GM12878 (cell line): Measurements from ENCODE around the gene ZNF462. TPM values are rescaled to one million over a fixed set of nuclear protein-coding genes. Genes with fewer than 3 reads are reported as not detected.

ENCODE experiments used
- ATAC-seq: fragments of 200-7000 bp; cut with Tn5 transposase; 3 replicates; pipeline ENCODE4 v1.9.1; 2020; ENCODE audit warnings: mild to moderate bottlenecking, moderate library complexity
- BruUV-seq: library from RNA; stranded (reverse); fragments of 400-500 nt; replicated peaks from 2 replicates; lab custom pipeline; 2021; lab: Mats Ljungman, UMichigan
- CTCF ChIA-PET: fragments of 300-600 bp; sonication (Branson Sonifier 250); formaldehyde crosslinking; extraction: SDS; loops from one replicate; lab custom pipeline; 2021; ENCODE audit warnings: inconsistent platforms; lab: Yijun Ruan, JAX
- POLR2A ChIA-PET: fragments of 350-600 bp; formaldehyde crosslinking; extraction: SDS; loops from one replicate; lab custom pipeline; 2021; ENCODE audit warnings: inconsistent platforms; lab: Charles Lee
- RAD21 ChIA-PET: fragments of 300-600 bp; sonication (Branson Sonifier 250); formaldehyde crosslinking; loops from one replicate; lab custom pipeline; 2023; ENCODE audit warnings: antibody characterized with exemption; ENCODE audit not compliant: unreplicated experiment; lab: Charles Lee
- SMC1A ChIA-PET: fragments of 300-600 bp; sonication (Branson Sonifier 250); formaldehyde crosslinking; loops from one replicate; lab custom pipeline; 2023; ENCODE audit not compliant: unreplicated experiment, uncharacterized antibody; lab: Charles Lee
- DNase-seq: peaks from one replicate; pipeline ENCODE4 v3.0.0-alpha.2; 2011; ENCODE audit warnings: low read depth, low spot score
- FAIRE-seq: peaks from 3 replicates; lab custom pipeline; 2011; peaks lifted over from hg19 to GRCh38; lab: Jason Lieb, UNC
- H2AFZ ChIP-seq: 2 replicates; pipeline ENCODE4 v1.6.0; 2011; ENCODE audit warnings: low read depth, low read length, control low read depth; ENCODE audit not compliant: control insufficient read depth
- H3K27ac ChIP-seq: 2 replicates; pipeline ENCODE4 v1.5.1; 2011; ENCODE audit warnings: control low read depth; ENCODE audit not compliant: control insufficient read depth, insufficient read depth
- H3K27me3 ChIP-seq, 2 experiments: replicated peaks in 1 of 2; 2 replicates each; pipeline versions ENCODE4 v1.6.0 to v1.6.1; 2011; ENCODE audit warnings: low read length in 1 of 2; ENCODE audit not compliant: control insufficient read depth in 2 of 2, insufficient read depth in 2 of 2
- H3K36me3 ChIP-seq, 2 experiments: 2 replicates each; pipeline ENCODE4 v1.5.1; 2011; ENCODE audit warnings: low read length in 1 of 2; ENCODE audit not compliant: control insufficient read depth in 2 of 2, insufficient read depth in 2 of 2
- H3K4me1 ChIP-seq: 2 replicates; pipeline ENCODE4 v1.6.1; 2011; ENCODE audit warnings: mild to moderate bottlenecking, low read length, moderate library complexity, mixed read lengths; ENCODE audit not compliant: control insufficient read depth, insufficient read depth
- H3K4me2 ChIP-seq: 2 replicates; pipeline ENCODE4 v1.6.0; 2011; ENCODE audit warnings: control low read depth; ENCODE audit not compliant: control insufficient read depth, insufficient read depth
- H3K4me3 ChIP-seq: fragments of 200-600 bp; sonication (generic); 2 replicates; pipeline ENCODE4 v1.5.1; 2016
- H3K79me2 ChIP-seq: 2 replicates; pipeline ENCODE4 v1.6.0; 2011; ENCODE audit warnings: low read length; ENCODE audit not compliant: control insufficient read depth, insufficient read depth
- H3K9ac ChIP-seq: 2 replicates; pipeline ENCODE4 v1.8.0; 2011; ENCODE audit warnings: low read length, control low read depth, mixed read lengths; ENCODE audit not compliant: control insufficient read depth, insufficient read depth
- H3K9me3 ChIP-seq: replicated peaks from 3 replicates; pipeline ENCODE4 v1.5.1; 2011; ENCODE audit warnings: mild to moderate bottlenecking, low read length; ENCODE audit not compliant: control insufficient read depth, insufficient read depth
- H4K20me1 ChIP-seq: 2 replicates; pipeline ENCODE4 v1.6.0; 2011; ENCODE audit not compliant: control insufficient read depth, insufficient read depth
- PBX3 ChIP-seq: IDR thresholded peaks from 2 replicates; pipeline ENCODE4 v1.6.1; 2011; ENCODE audit warnings: mild to moderate bottlenecking, low read depth, low read length, moderate library complexity; ENCODE audit not compliant: insufficient replicate concordance
- SIN3A ChIP-seq: IDR thresholded peaks from 2 replicates; pipeline ENCODE4 v1.6.1; 2012; ENCODE audit warnings: low read depth, low read length, improper control_type of control experiment
- ZNF592 ChIP-seq: fragments of 450-650 bp; IDR thresholded peaks from 2 replicates; pipeline ENCODE4 v1.6.1; 2017; ENCODE audit warnings: mild to moderate bottlenecking, moderate library complexity
- WGBS: methylation state at CpG from one replicate; pipeline ENCODE4 v1.1.6; 2016; ENCODE audit warnings: low lambda C conversion rate; ENCODE audit not compliant: insufficient replicate concordance, insufficient coverage; ENCODE audit errors: missing lambda C conversion rate; 5-methylcytosine and 5-hydroxymethylcytosine counted together
- in situ Hi-C: fragments of 300-500 bp; cut with MboI; formaldehyde crosslinking; loops from 9 replicates; pipeline ENCODE4 v1.14.3; 2018; ENCODE audit warnings: mixed read lengths
- intact Hi-C: fragments of 100-400 bp; cut with micrococcal nuclease; formaldehyde crosslinking; loops from one replicate; pipeline ENCODE4 v1.14.2; 2022; ENCODE audit not compliant: unreplicated experiment
- polyA plus RNA-seq, 11 experiments: library from polyadenylated mRNA; depleted of rRNA in 4 of 11; unstranded in 6 of 11; stranded (reverse) in 5 of 11; fragments of >200 nt; fragmentation: Nextera tagmentation in 4 of 11; fragmentation: Illumina TruSeq in 1 of 11; extraction: Ambion mirVana in 4 of 11; extraction: Trizol in 1 of 11; gene quantifications; 1 replicate in 1 of 11; 2 replicates in 10 of 11; pipeline versions ENCODE4 v1.2.1 to v1.2.3, GENCODE V29; 2011 to 2016; ENCODE audit warnings: inconsistent platforms in 2 of 11, missing spikeins in 2 of 11, low read depth in 1 of 11
- total RNA-seq, 4 experiments: library from RNA; depleted of rRNA in 3 of 4; stranded (reverse); fragments of >200 nt in 3 of 4; fragmentation: Illumina TruSeq in 1 of 4; extraction: Trizol in 1 of 4; gene quantifications; 2 replicates each; pipeline versions ENCODE4 v1.2.1 to v1.2.3, GENCODE V29; 2013 to 2021

ZNF462 gene
- total and polyA plus RNA-seq, 10 of the 15 experiments (the other 5 are each of a cell fraction or from before 2014, with no cell fraction given): 0.27 to 13.7 (median 0.55) TPM

- Histone ChIP-seq H3K9me3 (no peaks in the 10 kb centered on the region; the same call in 2 of the 3 replicates), H3K4me3 (no peak overlapping the region), H2AFZ (no peak overlapping the region)
- ChIA-PET RAD21 (interaction anchor here (0.9 to 3.2 kb wide), 5 partner anchors 20 to 711 kb away, joined by 3 to 16 read pairs (median 4); no protein-coding TSS in a partner anchor), POLR2A (no interaction called here), SMC1A (interaction anchor here (1.0 to 1.3 kb wide), 5 partner anchors 18 to 129 kb away, joined by 3 read pairs; no protein-coding TSS in a partner anchor), CTCF (interaction anchor here (1.0 to 1.3 kb wide), 2 partner anchors 119 to 154 kb away, joined by 4 read pairs; no protein-coding TSS in a partner anchor)
- in situ Hi-C loops: no loop called here
- BruUV-seq: no TSS peak
- no peak for TF ChIP-seq ZNF592
- no peak for TF ChIP-seq PBX3
- TF ChIP-seq SIN3A: no peak
- TF ChIP-seq, all 136 proteins: peak for 0
- no peaks in the 10 kb centered on the region for H4K20me1 ChIP-seq
- H3K36me3 ChIP-seq: no peaks in the 10 kb centered on the region
- H3K27ac ChIP-seq: no peak overlapping the region
- H3K4me2 ChIP-seq: no peak overlapping the region
- WGBS: 22% methylated on average over 5 of the region's 5 CpGs
- H3K27me3 ChIP-seq: no peaks in the 10 kb centered on the region
- DNase-seq: no peak
- intact Hi-C loops: no loop called here
- peaks cover 2% of the 10 kb centered on the region; the same call in 1 of the 2 replicates for H3K4me1 ChIP-seq
- ATAC-seq: no peak
- no peak overlapping the region for H3K9ac ChIP-seq
- no peak for FAIRE-seq
- no peaks in the 10 kb centered on the region for H3K79me2 ChIP-seq
Measured at GRCh38 chr9:107018861-107019545, 156.0 kb downstream of the ZNF462 start.
